ENCODE results near the gene ZNF827. TPM values are rescaled to one million over a fixed set of nuclear protein-coding genes. Genes with fewer than 3 reads are reported as not detected.

Gene ZNF827
- polyA plus RNA-seq, 1 donor (not counting 4 experiments of a cell fraction or from before 2014, with no cell fraction given): 4.7 TPM

DNA sequence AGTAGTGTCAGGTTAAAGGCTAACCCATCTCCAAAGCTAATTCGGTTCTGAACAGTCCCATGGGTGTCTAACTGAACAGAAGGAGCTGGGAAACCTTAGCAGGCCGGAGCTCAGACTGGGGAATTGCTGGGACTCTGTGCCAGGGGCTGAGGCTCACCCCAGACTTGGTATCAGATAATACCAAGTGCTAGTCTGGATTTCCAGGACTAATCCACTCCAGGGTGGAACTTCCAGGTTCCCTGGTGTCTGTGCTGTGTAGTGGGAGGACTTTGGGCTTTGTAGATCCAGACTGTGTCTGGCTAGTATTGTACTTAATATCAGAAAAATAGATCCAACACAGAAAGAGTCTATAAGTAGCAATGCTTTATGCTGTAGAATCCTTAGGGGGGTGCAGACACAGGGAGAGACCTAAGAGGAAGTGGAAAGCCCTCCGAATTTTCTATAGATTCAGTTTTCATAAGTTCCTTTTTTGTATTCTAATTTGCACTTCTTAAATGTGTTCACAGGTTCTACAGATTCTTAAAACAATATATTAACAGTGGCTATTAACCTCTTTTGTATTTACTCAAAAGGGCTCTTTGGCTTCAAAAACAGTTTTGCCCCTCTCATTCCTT, 4.1 kb downstream of the ZNF827 start:
- no peak overlapping the region for H3K9ac ChIP-seq (ENCODE audit: control insufficient read depth, extremely low read depth, insufficient read depth, low read length)
- H3K36me3 ChIP-seq (ENCODE audit: control insufficient read depth in 2 of 2, extremely low read depth in 1 of 2, insufficient read depth in 2 of 2, low read length in 2 of 2): no peaks in the 10 kb centered on the region
- no peak for DNase-seq (ENCODE audit: low read depth, low spot score)
- dilution Hi-C loops (cut with MboI; ENCODE audit: extremely low pct_ligation_motif_present, low sequenced_read_pairs): no loop called here
- FAIRE-seq: no peak
- peaks cover 15% of the 10 kb centered on the region for H3K4me1 ChIP-seq (ENCODE audit: control insufficient read depth, extremely low read depth, insufficient read depth, low read length)
- H3K9me1 ChIP-seq (ENCODE audit: control insufficient read depth, extremely low read depth, insufficient read depth, low read length): no peaks in the 10 kb centered on the region
- no peaks in the 10 kb centered on the region for H4K20me1 ChIP-seq (ENCODE audit: control insufficient read depth, extremely low read depth, insufficient read depth, low read length)
- H2AFZ ChIP-seq (ENCODE audit: control insufficient read depth, low read length): no peak overlapping the region
- H3K9me3 ChIP-seq (ENCODE audit: control insufficient read depth, low read depth, low read length): no peaks in the 10 kb centered on the region
- H3K27ac ChIP-seq (ENCODE audit: control insufficient read depth, insufficient read depth, low read length): no peak overlapping the region
- no peak overlapping the region for H3K4me2 ChIP-seq (ENCODE audit: control insufficient read depth, extremely low read depth, insufficient read depth, low read depth, low read length)
- H3K79me2 ChIP-seq (ENCODE audit: control insufficient read depth, insufficient read depth, low read length): peaks cover 37% of the 10 kb centered on the region
- H3K4me3 ChIP-seq (ENCODE audit: control insufficient read depth in 2 of 3, extremely low read depth in 1 of 3, insufficient read depth in 2 of 3, low read depth in 1 of 3, low read length in 3 of 3): no peak overlapping the region
- H3K27me3 ChIP-seq (ENCODE audit: control insufficient read depth, extremely low read depth, insufficient read depth, low read length): no peaks in the 10 kb centered on the region
- TF ChIP-seq CTCF (optimal IDR thresholded peaks at IDR 0.05 in 1 of 3, IDR thresholded peaks at IDR 0.05 in 1 of 3, conservative IDR thresholded peaks at IDR 0.05 in 1 of 3; ENCODE audit: extremely low read depth in 1 of 3, insufficient read depth in 2 of 3, low read length in 3 of 3) (no peak), EZH2 (IDR thresholded peaks at IDR 0.05; ENCODE audit: low read length) (no peak)

DNA sequence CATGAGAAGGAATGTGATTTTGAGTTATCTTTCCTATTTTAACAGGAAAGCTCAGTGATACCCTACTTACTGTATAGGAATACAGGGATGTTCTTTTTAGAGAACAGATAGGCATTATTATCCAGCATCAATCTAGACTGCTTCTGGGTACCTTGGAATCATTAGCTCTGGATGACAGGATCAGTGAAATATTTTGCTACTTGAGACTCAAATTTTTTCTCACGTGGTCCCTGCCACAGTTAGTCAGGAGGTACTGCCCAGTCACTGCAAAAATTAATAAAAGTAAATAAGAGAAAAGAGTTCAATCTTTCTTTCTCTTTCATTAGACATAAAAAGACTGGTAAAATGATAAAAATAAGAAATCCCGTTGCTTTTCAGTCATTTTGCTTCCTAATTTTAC, 5.5 kb downstream of the ZNF827 start:
- no peak overlapping the region for H3K9ac ChIP-seq (ENCODE audit: control insufficient read depth, extremely low read depth, insufficient read depth, low read length)
- H3K27ac ChIP-seq (ENCODE audit: control insufficient read depth, insufficient read depth, low read length): no peak overlapping the region
- H3K4me3 ChIP-seq (ENCODE audit: control insufficient read depth in 2 of 3, extremely low read depth in 1 of 3, insufficient read depth in 2 of 3, low read depth in 1 of 3, low read length in 3 of 3): no peak overlapping the region
- H3K4me2 ChIP-seq (ENCODE audit: control insufficient read depth, extremely low read depth, insufficient read depth, low read depth, low read length): no peak overlapping the region
- H4K20me1 ChIP-seq (ENCODE audit: control insufficient read depth, extremely low read depth, insufficient read depth, low read length): no peaks in the 10 kb centered on the region
- H2AFZ ChIP-seq (ENCODE audit: control insufficient read depth, low read length): no peak overlapping the region
- H3K79me2 ChIP-seq (ENCODE audit: control insufficient read depth, insufficient read depth, low read length): peaks cover 44% of the 10 kb centered on the region
- TF ChIP-seq EZH2 (IDR thresholded peaks at IDR 0.05; ENCODE audit: low read length): no peak
- TF ChIP-seq CTCF (optimal IDR thresholded peaks at IDR 0.05 in 1 of 3, IDR thresholded peaks at IDR 0.05 in 1 of 3, conservative IDR thresholded peaks at IDR 0.05 in 1 of 3; ENCODE audit: extremely low read depth in 1 of 3, insufficient read depth in 2 of 3, low read length in 3 of 3): no peak
- dilution Hi-C loops (cut with MboI; ENCODE audit: extremely low pct_ligation_motif_present, low sequenced_read_pairs): no loop called here
- peaks cover 8% of the 10 kb centered on the region for H3K4me1 ChIP-seq (ENCODE audit: control insufficient read depth, extremely low read depth, insufficient read depth, low read length)
- H3K36me3 ChIP-seq (ENCODE audit: control insufficient read depth in 2 of 2, extremely low read depth in 1 of 2, insufficient read depth in 2 of 2, low read length in 2 of 2): no peaks in the 10 kb centered on the region
- FAIRE-seq (no peak), DNase-seq (ENCODE audit: low read depth, low spot score) (no peak)
- no peaks in the 10 kb centered on the region for H3K27me3 ChIP-seq (ENCODE audit: control insufficient read depth, extremely low read depth, insufficient read depth, low read length)
- H3K9me3 ChIP-seq (ENCODE audit: control insufficient read depth, low read depth, low read length): no peaks in the 10 kb centered on the region
- no peaks in the 10 kb centered on the region for H3K9me1 ChIP-seq (ENCODE audit: control insufficient read depth, extremely low read depth, insufficient read depth, low read length)
